ENCODE results near the gene ARL9.

ARL9 gene

DNA sequence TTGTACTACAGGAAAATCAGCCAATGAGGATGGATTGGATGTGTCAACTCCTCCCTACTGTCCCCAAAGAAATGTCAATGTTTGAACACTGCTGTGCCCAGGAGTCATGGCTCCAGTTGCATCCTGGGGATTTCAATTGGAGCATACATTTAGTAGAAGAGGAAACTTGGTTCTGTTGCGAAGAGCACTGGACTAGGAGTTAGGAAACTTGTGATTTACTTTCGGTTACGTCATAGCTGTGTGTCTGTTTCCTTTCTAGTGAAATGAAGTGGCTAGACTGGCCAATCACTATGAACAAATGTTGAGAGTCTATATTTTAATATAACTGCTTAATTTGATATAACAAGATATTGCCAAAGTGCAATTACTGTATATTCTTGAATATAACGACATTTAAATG, 35.2 kb downstream of the ARL9 start:
- H3K4me3 ChIP-seq (ENCODE audit: control insufficient read depth in 1 of 7, extremely low read depth in 1 of 7, insufficient read depth in 4 of 7, low read depth in 2 of 7, low read length in 6 of 7): no peak overlapping the region
- H3K27me3 ChIP-seq (replicated peaks in 2 of 5; ENCODE audit: control insufficient read depth in 4 of 5, insufficient read depth in 5 of 5, low read length in 4 of 5): no peaks in the 10 kb centered on the region
- CTCF ChIA-PET: interaction anchor here (0.7 to 2.1 kb wide), 2 partner anchors 8 to 12 kb away, joined by 3 to 6 read pairs; no protein-coding TSS in a partner anchor
- WGBS (ENCODE audit: insufficient coverage): 100% methylated on average over 1 of the region's 4 CpGs
- peaks cover 0 to 8% (median 5%) of the 10 kb centered on the region in 4 experiments for H3K4me1 ChIP-seq (ENCODE audit: control extremely low read depth in 1 of 4, control insufficient read depth in 4 of 4, insufficient read depth in 4 of 4, low read length in 3 of 4)
- no peaks in the 10 kb centered on the region for H3K9me3 ChIP-seq (ENCODE audit: control extremely low read depth in 1 of 5, control insufficient read depth in 4 of 5, insufficient read depth in 2 of 5, low read depth in 1 of 5, low read length in 4 of 5)
- POLR2A ChIA-PET: no interaction called here
- no peak overlapping the region for H3K27ac ChIP-seq (ENCODE audit: insufficient read depth in 1 of 2, low read depth in 1 of 2, low read length in 2 of 2, poor library complexity in 1 of 2, severe bottlenecking in 2 of 2)
- H3K36me3 ChIP-seq (ENCODE audit: control insufficient read depth in 4 of 4, insufficient read depth in 4 of 4, low read length in 3 of 4): no peaks in the 10 kb centered on the region
- DNase-seq: no peak

DNA sequence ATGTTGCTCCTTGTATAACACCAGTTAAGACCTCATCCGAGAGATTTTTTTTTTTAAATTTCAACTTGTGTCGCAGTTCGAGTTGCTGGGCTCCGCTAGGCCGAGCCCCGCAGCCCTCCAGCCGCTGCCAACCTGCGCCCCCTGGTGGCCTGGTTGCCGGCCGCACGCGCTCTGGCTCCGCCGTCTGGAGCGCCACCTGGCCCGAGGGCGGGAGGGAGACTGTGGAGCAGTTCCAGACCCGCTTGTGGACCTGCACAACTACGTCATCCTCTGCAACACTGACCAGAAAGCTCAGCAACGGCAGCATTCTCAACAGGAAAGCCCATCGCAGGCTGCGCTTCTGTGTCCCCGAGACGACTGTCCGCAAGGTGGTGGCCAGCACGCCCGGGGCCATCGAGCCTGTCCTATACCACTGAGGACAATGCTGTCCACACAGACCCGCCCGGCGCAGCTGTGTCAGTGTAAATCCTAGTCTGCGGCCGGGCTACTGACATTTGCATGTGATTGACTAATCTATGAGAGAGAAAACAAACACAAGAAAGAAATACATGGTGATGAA, 39.1 kb downstream of the ARL9 start:
- H3K4me1 ChIP-seq (ENCODE audit: control extremely low read depth in 1 of 4, control insufficient read depth in 4 of 4, insufficient read depth in 4 of 4, low read length in 3 of 4): peaks cover 0 to 8% (median 5%) of the 10 kb centered on the region in 4 experiments
- H3K9me3 ChIP-seq (ENCODE audit: control extremely low read depth in 1 of 5, control insufficient read depth in 4 of 5, insufficient read depth in 2 of 5, low read depth in 1 of 5, low read length in 4 of 5): no peaks in the 10 kb centered on the region
- peak overlapping the region in 6 of 7 experiments; percentile 50 to 76 (median 64) for H3K4me3 ChIP-seq (ENCODE audit: control insufficient read depth in 1 of 7, extremely low read depth in 1 of 7, insufficient read depth in 4 of 7, low read depth in 2 of 7, low read length in 6 of 7)
- 3% methylated on average over 33 of the region's 33 CpGs for WGBS (ENCODE audit: insufficient coverage)
- POLR2A ChIA-PET: no interaction called here
- DNase-seq: peak; percentile 85 to 89 (median 88)
- no peak overlapping the region for H3K27ac ChIP-seq (ENCODE audit: insufficient read depth in 1 of 2, low read depth in 1 of 2, low read length in 2 of 2, poor library complexity in 1 of 2, severe bottlenecking in 2 of 2)
- no peaks in the 10 kb centered on the region for H3K27me3 ChIP-seq (replicated peaks in 2 of 5; ENCODE audit: control insufficient read depth in 4 of 5, insufficient read depth in 5 of 5, low read length in 4 of 5)
- H3K36me3 ChIP-seq (ENCODE audit: control insufficient read depth in 4 of 4, insufficient read depth in 4 of 4, low read length in 3 of 4): no peaks in the 10 kb centered on the region
- CTCF ChIA-PET: interaction anchor here (0.6 to 3.6 kb wide), 14 partner anchors 9 to 363 kb away, joined by 3 to 18 read pairs (median 5); partner anchors contain the start of gene REST

- POLR2A ChIA-PET: interaction anchor here (0.6 kb wide), 1 partner anchor 52 kb away, joined by 3 read pairs; no protein-coding TSS in a partner anchor
- CTCF ChIA-PET: interaction anchor here (0.9 kb wide), 1 partner anchor 114 kb away, joined by 3 read pairs; no protein-coding TSS in a partner anchor
- 96% methylated on average over 7 of the region's 8 CpGs for WGBS (ENCODE audit: insufficient coverage)
Observed at GRCh38 chr4:56550642-56551041, 45.1 kb downstream of the ARL9 start.

GRCh38 chr4:56551516-56551915, 45.9 kb downstream of the ARL9 start:
- no peak overlapping the region for H3K4me3 ChIP-seq (ENCODE audit: control insufficient read depth in 1 of 7, extremely low read depth in 1 of 7, insufficient read depth in 4 of 7, low read depth in 2 of 7, low read length in 6 of 7)
- no peak for DNase-seq
- no peak overlapping the region for H3K27ac ChIP-seq (ENCODE audit: insufficient read depth in 1 of 2, low read depth in 1 of 2, low read length in 2 of 2, poor library complexity in 1 of 2, severe bottlenecking in 2 of 2)
- H3K27me3 ChIP-seq (replicated peaks in 2 of 5; ENCODE audit: control insufficient read depth in 4 of 5, insufficient read depth in 5 of 5, low read length in 4 of 5): no peaks in the 10 kb centered on the region
- H3K36me3 ChIP-seq (ENCODE audit: control insufficient read depth in 4 of 4, insufficient read depth in 4 of 4, low read length in 3 of 4): no peaks in the 10 kb centered on the region
- 100% methylated on average over 1 of the region's 2 CpGs for WGBS (ENCODE audit: insufficient coverage)
- no peaks in the 10 kb centered on the region for H3K4me1 ChIP-seq (ENCODE audit: control extremely low read depth in 1 of 4, control insufficient read depth in 4 of 4, insufficient read depth in 4 of 4, low read length in 3 of 4)
- POLR2A ChIA-PET: no interaction called here
- CTCF ChIA-PET: interaction anchor here (0.9 to 1.2 kb wide), 2 partner anchors 113 to 285 kb away, joined by 3 read pairs; no protein-coding TSS in a partner anchor
- H3K9me3 ChIP-seq (ENCODE audit: control extremely low read depth in 1 of 5, control insufficient read depth in 4 of 5, insufficient read depth in 2 of 5, low read depth in 1 of 5, low read length in 4 of 5): peaks cover 0 to 1% (median 0%) of the 10 kb centered on the region in 5 experiments

More at GRCh38 chr4:56550642-56551041, 45.1 kb downstream of the ARL9 start:
- Histone ChIP-seq H3K4me1 (ENCODE audit: control extremely low read depth in 1 of 4, control insufficient read depth in 4 of 4, insufficient read depth in 4 of 4, low read length in 3 of 4) (no peaks in the 10 kb centered on the region), H3K27ac (ENCODE audit: insufficient read depth in 1 of 2, low read depth in 1 of 2, low read length in 2 of 2, poor library complexity in 1 of 2, severe bottlenecking in 2 of 2) (no peak overlapping the region), H3K27me3 (replicated peaks in 2 of 5; ENCODE audit: control insufficient read depth in 4 of 5, insufficient read depth in 5 of 5, low read length in 4 of 5) (no peaks in the 10 kb centered on the region), H3K36me3 (ENCODE audit: control insufficient read depth in 4 of 4, insufficient read depth in 4 of 4, low read length in 3 of 4) (no peaks in the 10 kb centered on the region), H3K9me3 (ENCODE audit: control extremely low read depth in 1 of 5, control insufficient read depth in 4 of 5, insufficient read depth in 2 of 5, low read depth in 1 of 5, low read length in 4 of 5) (peaks cover 0 to 1% (median 0%) of the 10 kb centered on the region in 5 experiments), H3K4me3 (ENCODE audit: control insufficient read depth in 1 of 7, extremely low read depth in 1 of 7, insufficient read depth in 4 of 7, low read depth in 2 of 7, low read length in 6 of 7) (no peak overlapping the region)
- DNase-seq: no peak

DNA sequence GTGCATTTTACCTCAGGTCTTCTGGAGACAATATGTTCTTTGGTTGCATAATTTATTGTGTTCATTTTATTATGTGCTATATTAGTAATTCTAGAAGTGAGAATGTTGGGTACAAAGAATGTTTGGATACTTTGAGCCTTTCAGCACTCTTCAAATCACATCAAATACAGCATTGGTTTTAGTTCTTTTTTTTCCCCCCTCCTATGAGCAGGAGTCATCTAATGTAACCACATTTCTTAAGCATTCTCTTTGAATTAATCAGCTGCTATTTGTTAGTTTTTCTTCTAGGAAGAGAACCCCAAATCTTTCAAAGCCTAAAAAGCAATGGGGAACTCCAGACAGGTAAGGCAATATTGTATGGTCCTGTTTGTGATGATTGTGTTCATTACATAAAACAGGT, 46.7 kb downstream of the ARL9 start:
- no peak overlapping the region for H3K4me3 ChIP-seq (ENCODE audit: control insufficient read depth in 1 of 7, extremely low read depth in 1 of 7, insufficient read depth in 4 of 7, low read depth in 2 of 7, low read length in 6 of 7)
- H3K27ac ChIP-seq (ENCODE audit: insufficient read depth in 1 of 2, low read depth in 1 of 2, low read length in 2 of 2, poor library complexity in 1 of 2, severe bottlenecking in 2 of 2): no peak overlapping the region
- no peak for DNase-seq
- ChIA-PET CTCF (interaction anchor here (1.2 kb wide), 1 partner anchor 284 kb away, joined by 3 read pairs; no protein-coding TSS in a partner anchor), POLR2A (interaction anchor here (1.0 kb wide), 1 partner anchor 355 kb away, joined by 3 read pairs; the partner anchor contains the start of gene REST)
- H3K36me3 ChIP-seq (ENCODE audit: control insufficient read depth in 4 of 4, insufficient read depth in 4 of 4, low read length in 3 of 4): no peaks in the 10 kb centered on the region
- no peaks in the 10 kb centered on the region for H3K27me3 ChIP-seq (replicated peaks in 2 of 5; ENCODE audit: control insufficient read depth in 4 of 5, insufficient read depth in 5 of 5, low read length in 4 of 5)
- H3K9me3 ChIP-seq (ENCODE audit: control extremely low read depth in 1 of 5, control insufficient read depth in 4 of 5, insufficient read depth in 2 of 5, low read depth in 1 of 5, low read length in 4 of 5): peaks cover 0 to 1% (median 0%) of the 10 kb centered on the region in 5 experiments
- no peaks in the 10 kb centered on the region for H3K4me1 ChIP-seq (ENCODE audit: control extremely low read depth in 1 of 4, control insufficient read depth in 4 of 4, insufficient read depth in 4 of 4, low read length in 3 of 4)

- CTCF ChIA-PET: interaction anchor here (1.0 to 1.6 kb wide), 3 partner anchors 98 to 266 kb away, joined by 3 to 5 read pairs (median 3); no protein-coding TSS in a partner anchor
- Histone ChIP-seq H3K36me3 (ENCODE audit: control insufficient read depth in 4 of 4, insufficient read depth in 4 of 4, low read length in 3 of 4) (no peaks in the 10 kb centered on the region), H3K27me3 (replicated peaks in 2 of 5; ENCODE audit: control insufficient read depth in 4 of 5, insufficient read depth in 5 of 5, low read length in 4 of 5) (no peaks in the 10 kb centered on the region), H3K4me3 (ENCODE audit: control insufficient read depth in 1 of 7, extremely low read depth in 1 of 7, insufficient read depth in 4 of 7, low read depth in 2 of 7, low read length in 6 of 7) (no peak overlapping the region), H3K27ac (ENCODE audit: insufficient read depth in 1 of 2, low read depth in 1 of 2, low read length in 2 of 2, poor library complexity in 1 of 2, severe bottlenecking in 2 of 2) (no peak overlapping the region), H3K4me1 (ENCODE audit: control extremely low read depth in 1 of 4, control insufficient read depth in 4 of 4, insufficient read depth in 4 of 4, low read length in 3 of 4) (peaks cover 0 to 9% (median 3%) of the 10 kb centered on the region in 4 experiments), H3K9me3 (ENCODE audit: control extremely low read depth in 1 of 5, control insufficient read depth in 4 of 5, insufficient read depth in 2 of 5, low read depth in 1 of 5, low read length in 4 of 5) (no peaks in the 10 kb centered on the region)
- DNase-seq: no peak
- 100% methylated on average over 2 of the region's 4 CpGs for WGBS (ENCODE audit: insufficient coverage)
- POLR2A ChIA-PET: no interaction called here
Observed at GRCh38 chr4:56570041-56570440, 64.5 kb downstream of the ARL9 start.
